HT1080 (cell line): ENCODE data around the gene ZACN. TPM values are rescaled to one million over a fixed set of nuclear protein-coding genes. Genes with fewer than 3 reads are reported as not detected.
A peak's percentile ranks its signal among the peaks of the same experiment; 100 is the strongest.
"Not testable (repeated sequence)": the region's sequence is repeated elsewhere in the genome, so short reads cannot be mapped to it uniquely, and the experiment has no call there.

Source experiments
- DNase-seq: peaks from one replicate; pipeline ENCODE4 v3.0.0-alpha.2; 2015; ENCODE audit warnings: low read depth
- total RNA-seq: library from RNA; depleted of rRNA; stranded (reverse); fragments of >200 nt; shearing (Covaris generic); gene quantifications from 2 replicates; pipeline ENCODE4 v1.2.3, GENCODE V29; 2014

The ZACN gene
- total RNA-seq, 1 experiment from 2014 or later, result 0.06 TPM

GRCh38 chr17:76053246-76054111, 25.5 kb upstream of the ZACN start:
- peak; percentile 39 for DNase-seq

- peak; percentile 63 for DNase-seq
Observed at GRCh38 chr17:76054112-76054476, 24.9 kb upstream of the ZACN start.

- DNase-seq, result no peak
Observed at GRCh38 chr17:76056882-76057281, 22.1 kb upstream of the ZACN start.

DNA sequence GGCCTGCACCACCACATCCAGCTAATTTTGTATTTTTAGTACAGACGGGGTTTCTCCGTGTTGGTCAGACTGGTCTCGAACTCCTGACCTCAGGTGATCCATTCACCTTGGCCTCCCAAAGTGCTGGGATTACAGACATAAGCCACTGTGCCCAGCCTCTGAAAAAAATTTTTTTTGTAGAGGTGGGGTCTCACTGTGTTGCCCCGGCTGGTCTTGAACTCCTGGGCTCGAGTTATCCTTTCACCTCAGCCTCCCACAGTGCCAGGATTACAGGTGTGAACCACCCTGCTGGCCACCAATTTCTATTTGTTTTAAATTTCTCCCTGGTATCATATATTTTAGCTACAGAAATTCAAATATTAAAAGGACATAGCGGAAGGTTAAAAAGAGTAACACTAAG, 20.7 kb upstream of the ZACN start:
- not testable (repeated sequence) for DNase-seq

GRCh38 chr17:76063875-76064546, 15.0 kb upstream of the ZACN start:
- no peak for DNase-seq

DNA sequence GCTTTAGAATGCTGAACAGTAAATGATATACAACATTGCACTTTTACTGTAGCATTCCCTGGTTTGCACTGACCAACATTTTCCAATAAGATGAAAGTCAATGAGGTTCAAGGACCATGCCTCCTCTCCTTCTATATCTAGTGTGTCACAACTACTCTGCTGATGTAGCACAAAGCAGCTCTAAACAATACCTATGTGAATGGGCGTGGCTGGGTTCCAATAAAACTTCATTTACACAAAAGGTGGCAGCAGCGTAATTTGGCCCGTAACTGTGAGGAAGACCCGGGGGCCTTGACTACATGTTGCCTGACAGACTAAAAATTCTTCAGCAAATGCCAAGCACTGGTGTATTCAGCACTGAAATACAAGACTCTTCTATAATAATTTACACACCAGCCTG, 13.2 kb upstream of the ZACN start:
- DNase-seq, result no peak

GRCh38 chr17:76071531-76072147, 7.3 kb upstream of the ZACN start:
- DNase-seq, result no peak

DNA sequence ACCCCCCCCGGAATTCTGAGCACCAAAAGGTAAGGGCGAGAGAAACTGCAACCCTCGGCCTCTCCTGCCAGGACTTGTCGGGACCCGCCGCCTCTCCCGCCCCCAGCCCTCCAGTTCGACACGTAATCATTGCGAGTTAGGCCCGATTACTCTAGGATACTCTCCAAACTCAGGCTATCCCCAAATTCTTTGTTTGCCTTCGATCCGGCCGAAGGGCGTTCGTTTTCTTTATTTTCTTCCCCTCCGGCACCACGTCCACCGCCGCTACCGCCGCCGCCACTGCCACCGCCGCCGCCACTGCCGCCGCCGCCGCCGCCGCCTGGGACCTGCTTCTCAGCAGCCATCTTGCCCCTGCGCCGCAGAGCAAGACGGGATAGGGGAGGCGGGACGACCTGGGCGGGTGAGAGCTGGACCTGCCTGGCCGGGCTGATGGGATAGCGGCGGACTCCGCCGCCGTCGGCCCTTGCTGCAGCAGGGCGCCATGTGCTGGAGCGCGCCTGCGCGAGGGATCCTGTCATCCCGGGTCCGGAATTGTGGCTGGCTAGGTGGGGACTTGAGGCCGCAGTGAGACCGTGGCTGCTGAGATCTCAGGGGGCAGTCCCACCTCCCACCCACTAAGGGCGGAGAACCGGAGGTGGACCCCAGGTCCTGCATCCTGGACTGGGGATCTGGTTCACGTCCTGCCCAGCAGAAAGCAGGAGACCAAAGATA, 6.7 kb upstream of the ZACN start, which contains the start of gene SRP68:
TSS of gene SRP68 (minus strand) at position 370 of the 711 bp plus-strand sequence. CDS start at position 344, 26 bp downstream.
- DNase-seq, result peak; percentile 91

DNA sequence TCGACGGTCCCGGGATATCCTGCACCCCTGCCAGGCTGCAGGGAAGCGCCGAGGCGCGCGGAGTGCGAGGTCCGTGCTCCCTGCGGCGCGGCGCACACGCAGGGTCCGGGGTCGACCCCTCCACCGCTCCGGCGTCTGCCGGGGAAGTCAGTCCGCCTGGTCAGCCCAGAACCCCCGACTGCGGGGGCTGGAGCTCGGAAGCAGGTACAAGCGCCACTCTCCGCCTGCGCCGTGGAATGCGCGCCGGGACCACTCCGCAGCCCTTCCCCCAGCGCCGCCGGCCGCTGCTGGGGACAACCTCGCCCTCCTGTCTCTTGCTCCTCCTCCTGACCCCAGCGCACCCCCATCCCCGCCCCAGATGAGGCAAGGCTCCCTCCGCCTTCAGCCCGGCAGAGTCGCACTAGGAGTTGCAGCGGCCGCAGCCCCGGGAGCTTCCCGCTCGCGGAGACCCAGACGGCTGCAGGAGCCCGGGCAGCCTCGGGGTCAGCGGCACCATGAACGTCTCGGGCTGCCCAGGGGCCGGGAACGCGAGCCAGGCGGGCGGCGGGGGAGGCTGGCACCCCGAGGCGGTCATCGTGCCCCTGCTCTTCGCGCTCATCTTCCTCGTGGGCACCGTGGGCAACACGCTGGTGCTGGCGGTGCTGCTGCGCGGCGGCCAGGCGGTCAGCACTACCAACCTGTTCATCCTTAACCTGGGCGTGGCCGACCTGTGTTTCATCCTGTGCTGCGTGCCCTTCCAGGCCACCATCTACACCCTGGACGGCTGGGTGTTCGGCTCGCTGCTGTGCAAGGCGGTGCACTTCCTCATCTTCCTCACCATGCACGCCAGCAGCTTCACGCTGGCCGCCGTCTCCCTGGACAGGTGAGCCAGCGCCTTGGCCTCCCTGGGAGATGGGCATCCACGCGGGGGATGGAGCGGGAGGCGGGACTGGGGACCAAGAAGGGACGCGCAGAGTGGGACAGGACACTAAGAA, 4.3 kb upstream of the ZACN start, which contains the start of gene GALR2:
TSS of gene GALR2 (plus strand) at position 392 of the 974 bp plus-strand sequence. CDS start at position 495, 103 bp downstream.
- DNase-seq, result no peak

DNA sequence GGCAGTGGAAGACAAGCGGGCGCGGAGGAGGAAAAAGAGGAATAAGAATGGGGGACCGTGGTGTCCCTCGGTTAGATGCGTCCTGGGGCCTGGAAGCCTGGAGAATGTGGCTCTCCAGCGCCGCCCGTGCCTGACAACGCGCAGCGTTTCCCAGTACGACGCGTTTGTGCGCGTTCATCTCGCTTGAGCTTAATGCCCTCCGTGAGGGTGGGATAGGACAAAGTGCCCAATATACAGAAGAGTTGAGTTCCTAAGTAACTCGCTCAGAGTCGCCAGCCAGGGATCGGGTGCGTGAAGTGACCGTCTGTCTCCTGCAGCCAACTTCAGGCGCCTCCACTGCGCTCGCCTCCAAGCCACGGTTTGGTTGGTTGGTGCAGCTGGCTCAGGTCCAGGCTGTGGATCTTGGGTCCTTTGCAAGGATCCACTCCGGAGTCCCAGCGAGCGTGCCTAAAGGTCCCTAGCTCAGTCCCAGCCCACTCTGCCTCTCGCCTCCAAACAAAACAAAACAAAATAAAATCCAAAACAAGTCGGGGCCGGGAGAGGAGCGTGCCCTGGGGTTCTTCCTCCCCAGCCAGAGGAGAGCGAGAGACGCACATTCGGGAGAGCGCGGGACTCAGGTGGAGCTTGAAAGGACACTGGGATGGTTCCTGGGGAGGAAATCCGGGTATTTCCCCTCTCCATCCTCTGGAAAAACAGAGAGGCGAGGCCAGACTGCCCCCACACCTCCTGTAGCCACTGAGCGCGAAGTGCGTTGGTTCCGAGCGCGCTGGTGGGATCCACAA, 3.4 kb upstream of the ZACN start:
- DNase-seq, result no peak

GRCh38 chr17:76076146-76076764, 2.7 kb upstream of the ZACN start:
- DNase-seq, result no peak

DNA sequence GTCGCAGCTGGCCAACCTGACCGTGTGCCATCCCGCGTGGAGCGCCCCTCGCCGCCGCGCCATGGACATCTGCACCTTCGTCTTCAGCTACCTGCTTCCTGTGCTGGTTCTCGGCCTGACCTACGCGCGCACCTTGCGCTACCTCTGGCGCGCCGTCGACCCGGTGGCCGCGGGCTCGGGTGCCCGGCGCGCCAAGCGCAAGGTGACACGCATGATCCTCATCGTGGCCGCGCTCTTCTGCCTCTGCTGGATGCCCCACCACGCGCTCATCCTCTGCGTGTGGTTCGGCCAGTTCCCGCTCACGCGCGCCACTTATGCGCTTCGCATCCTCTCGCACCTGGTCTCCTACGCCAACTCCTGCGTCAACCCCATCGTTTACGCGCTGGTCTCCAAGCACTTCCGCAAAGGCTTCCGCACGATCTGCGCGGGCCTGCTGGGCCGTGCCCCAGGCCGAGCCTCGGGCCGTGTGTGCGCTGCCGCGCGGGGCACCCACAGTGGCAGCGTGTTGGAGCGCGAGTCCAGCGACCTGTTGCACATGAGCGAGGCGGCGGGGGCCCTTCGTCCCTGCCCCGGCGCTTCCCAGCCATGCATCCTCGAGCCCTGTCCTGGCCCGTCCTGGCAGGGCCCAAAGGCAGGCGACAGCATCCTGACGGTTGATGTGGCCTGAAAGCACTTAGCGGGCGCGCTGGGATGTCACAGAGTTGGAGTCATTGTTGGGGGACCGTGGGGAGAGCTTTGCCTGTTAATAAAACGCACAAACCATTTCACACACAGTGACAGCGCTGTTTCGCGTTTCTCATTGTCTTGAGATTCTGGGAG, 2.0 kb upstream of the ZACN start:
- DNase-seq, result no peak

DNA sequence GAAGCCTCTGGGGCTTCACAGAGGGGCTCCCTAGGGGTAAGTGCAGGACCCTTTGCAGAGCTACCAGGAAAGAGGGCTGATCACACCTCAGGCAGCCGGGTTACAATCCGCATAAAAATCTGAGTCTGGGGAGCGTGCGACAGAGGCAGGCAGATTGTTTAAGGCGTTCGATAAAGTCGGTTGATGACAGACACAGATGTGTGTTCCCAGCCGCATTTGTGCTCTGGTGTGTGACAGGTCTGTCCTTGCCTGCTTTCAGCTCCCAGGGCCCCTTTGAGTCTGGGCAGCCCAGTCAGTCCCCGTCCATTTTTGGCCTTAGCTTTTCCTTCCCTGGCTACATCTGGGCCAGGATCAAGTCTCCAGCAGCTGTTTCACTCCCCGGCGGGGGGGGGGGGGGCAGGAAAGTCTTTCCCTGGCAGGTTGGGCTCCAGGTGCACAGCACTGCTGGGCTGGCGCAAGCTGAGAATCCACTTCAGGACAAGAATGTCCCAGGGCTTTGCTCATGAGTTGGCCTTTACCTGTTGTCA, 1.3 kb upstream of the ZACN start:
- DNase-seq, result no peak

DNA sequence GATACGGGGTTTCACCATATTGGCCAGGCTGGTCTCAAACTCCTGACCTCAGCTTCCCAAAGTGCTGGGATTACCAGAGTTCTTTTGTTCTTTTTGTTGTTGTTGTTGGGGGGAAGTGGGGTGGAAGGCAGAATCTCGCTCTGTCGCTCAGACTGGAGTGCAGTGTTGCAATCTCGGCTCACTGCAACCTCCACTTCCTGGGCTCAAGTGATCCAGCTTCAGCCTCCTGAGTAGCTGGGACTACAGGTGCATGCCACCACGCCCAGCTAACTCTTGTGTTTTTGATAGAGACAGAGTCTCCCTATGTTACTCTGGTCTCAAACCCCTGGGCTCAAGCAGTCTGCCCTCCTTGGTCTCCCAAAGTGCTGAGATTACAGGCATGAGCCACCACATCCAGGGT, 612 bp upstream of the ZACN start:
- not testable (repeated sequence) for DNase-seq

DNA sequence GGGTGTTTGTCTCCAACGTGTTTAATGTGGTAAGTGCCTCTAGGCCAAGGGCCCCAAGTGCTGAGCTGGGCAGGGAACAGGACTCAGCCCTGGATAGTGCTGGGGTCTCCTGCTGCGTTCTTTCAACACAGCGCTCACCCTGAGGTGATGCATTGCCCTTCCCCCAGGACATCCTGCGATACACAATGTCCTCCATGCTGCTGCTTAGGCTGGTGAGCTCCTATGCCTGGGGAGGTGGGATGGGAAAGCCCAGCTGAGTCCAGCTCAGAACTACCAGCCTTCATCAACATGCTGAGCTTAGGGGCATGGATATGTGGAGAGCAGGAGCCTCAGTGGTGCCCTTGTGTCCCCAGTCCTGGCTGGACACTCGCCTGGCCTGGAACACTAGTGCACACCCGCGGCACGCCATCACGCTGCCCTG, 563 bp downstream of the ZACN start:
- DNase-seq, result no peak

DNA sequence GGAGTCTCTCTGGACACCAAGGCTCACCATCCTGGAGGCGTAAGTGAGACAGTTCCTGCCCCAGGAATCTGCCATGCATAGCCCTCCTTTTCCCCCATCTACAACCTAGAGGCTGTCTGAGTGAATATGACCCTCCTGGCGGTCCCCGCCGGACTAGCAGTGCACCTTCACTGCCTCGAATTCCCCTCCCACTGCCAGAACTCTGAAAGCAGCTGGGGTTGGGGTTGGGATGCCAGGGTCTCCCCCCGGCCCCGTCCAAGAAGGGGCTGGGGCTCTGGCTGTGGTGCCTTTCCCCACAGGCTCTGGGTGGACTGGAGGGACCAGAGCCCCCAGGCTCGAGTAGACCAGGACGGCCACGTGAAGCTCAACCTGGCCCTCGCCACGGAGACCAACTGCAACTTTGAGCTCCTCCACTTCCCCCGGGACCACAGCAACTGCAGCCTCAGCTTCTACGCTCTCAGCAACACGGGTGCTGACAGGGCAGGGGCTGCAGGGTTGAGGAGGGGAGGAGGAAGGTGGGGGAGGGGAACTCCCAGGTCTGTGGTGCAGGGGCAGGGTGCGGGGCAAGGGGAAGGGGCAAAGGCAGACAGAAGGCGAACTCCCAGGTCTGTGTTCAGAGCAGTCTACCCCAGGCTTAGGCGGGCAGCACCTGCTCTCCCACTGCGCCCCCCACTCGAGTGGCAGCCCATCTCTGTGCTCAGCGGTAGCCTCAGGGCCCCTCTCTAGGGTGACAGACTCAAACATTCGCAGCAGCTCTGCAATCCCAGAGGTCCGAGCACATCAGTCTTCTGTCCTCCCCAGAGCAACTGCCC, 1.2 kb downstream of the ZACN start:
- DNase-seq, result peak; percentile 13

GRCh38 chr17:76080768-76081287, 1.8 kb downstream of the ZACN start:
- no peak for DNase-seq
